ENCODE data around the gene TAC3.
"Not testable (repeated sequence)": the region's sequence is repeated elsewhere in the genome, so short reads cannot be mapped to it uniquely, and the experiment has no call there.

TAC3 gene

DNA sequence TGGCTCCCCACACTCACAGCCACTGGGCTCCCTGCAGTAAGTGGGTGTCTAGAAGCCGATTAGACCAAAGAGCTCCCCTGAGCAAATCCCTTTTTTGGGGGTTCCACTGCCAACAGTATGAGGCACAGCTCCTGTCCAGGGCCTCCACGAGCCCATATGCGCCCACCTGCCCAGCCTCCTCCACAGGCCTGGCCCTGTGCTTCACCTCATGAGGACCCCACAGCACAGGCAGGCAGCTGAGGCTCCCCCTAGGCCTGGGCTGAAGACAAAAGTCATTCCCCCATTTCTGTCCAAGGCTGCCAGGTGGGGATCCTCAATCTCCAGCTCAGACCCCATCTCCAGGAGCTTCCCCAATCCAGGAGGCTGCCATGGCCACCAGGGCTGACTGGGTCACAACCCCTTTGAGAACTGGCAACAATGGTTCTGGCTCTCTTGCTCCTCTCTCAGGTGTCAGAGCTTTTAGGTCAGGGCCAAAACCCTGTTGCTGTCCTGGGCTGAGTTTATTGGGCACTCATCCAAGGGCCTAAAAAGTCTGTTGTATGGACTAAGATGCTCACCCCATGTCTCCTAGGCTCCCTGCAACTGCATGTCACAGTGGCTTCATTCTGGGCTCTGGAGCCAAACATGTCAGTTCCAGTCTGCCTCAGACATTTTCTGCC lies 33.6 kb downstream of the TAC3 start:
- DNase-seq (ENCODE audit: low read depth): not testable (repeated sequence)

DNA sequence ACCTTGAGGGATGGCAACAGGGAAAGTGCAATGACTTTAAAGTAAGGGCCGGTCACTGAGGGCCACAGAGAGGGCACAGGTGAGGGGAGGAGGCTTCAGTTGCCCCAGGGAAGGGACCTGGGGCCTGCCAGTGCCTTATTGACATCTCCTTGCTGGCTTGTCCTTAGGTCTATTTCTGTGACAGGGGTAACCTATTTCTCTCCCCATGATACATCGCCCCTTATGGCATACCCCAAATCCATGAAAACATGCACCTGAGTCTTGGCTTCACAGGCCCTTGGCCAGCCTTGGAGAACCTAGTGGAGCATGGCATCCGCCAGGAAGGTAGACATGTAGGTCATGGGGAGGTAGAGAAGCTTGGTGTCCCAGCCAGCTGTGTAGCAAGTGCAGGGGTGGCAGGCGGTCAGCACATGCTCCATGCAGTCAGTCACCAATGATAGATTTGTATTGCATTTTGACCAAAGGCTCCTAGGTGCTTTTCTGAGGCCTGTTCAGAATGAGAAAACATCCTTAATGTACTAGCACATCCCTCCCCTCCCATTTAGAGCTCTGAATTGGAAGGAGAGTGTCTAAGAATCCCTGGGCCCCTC lies 35.3 kb downstream of the TAC3 start:
- DNase-seq (ENCODE audit: low read depth): no peak

- no peak for DNase-seq (ENCODE audit: low read depth)
Measured at GRCh38 chr12:56980268-56980667, 36.1 kb downstream of the TAC3 start.

DNA sequence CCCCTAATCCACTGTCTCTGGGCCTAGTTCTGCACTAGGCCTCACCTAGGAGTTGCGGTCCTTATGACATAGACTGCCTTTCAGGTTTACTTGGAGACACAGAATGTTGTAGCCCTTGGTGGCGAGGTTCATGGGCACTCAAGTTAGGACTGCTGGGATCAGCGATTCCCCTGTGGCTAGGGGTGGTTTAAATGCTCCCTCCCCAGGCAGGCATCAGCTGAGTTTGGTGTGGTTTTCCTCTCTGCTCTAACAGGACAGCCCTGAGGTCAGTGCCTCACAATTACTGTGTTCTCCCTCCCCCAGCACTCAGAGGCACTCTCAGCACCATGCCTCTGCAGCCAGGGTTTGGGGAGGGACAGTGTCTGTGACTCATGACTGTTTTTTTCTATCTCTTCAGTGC lies 36.7 kb downstream of the TAC3 start:
- DNase-seq (ENCODE audit: low read depth): no peak

GRCh38 chr12:56978397-56979138 lies 37.8 kb downstream of the TAC3 start:
- DNase-seq (ENCODE audit: low read depth): no peak

- not testable (repeated sequence) for DNase-seq (ENCODE audit: low read depth)
Measured at GRCh38 chr12:56977361-56977760, 39.0 kb downstream of the TAC3 start.

DNA sequence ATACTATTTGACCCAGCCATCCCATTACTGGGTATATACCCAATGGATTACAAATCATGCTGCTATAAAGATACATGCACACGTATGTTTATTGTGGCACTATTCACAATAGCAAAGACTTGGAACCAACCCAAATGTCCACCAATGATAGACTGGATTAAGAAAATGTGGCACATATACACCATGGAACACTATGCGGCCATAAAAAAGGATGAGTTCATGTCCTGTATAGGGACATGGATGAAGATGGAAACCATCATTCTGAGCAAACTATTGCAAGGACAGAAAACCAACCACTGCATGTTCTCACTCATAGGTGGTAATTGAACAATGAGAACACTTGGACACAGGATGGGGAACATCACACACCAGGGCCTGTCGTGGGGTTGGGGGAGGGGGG lies 42.1 kb downstream of the TAC3 start:
- DNase-seq (ENCODE audit: low read depth): not testable (repeated sequence)

GRCh38 chr12:56968910-56969309 lies 47.4 kb downstream of the TAC3 start:
- not testable (repeated sequence) for DNase-seq (ENCODE audit: low read depth)

- DNase-seq (ENCODE audit: low read depth): not testable (repeated sequence)
Measured at GRCh38 chr12:56965997-56966642, 50.2 kb downstream of the TAC3 start.

GRCh38 chr12:56965124-56965523 lies 51.2 kb downstream of the TAC3 start:
- DNase-seq (ENCODE audit: low read depth): not testable (repeated sequence)

GRCh38 chr12:56963557-56963956 lies 52.8 kb downstream of the TAC3 start:
- DNase-seq (ENCODE audit: low read depth): not testable (repeated sequence)

DNA sequence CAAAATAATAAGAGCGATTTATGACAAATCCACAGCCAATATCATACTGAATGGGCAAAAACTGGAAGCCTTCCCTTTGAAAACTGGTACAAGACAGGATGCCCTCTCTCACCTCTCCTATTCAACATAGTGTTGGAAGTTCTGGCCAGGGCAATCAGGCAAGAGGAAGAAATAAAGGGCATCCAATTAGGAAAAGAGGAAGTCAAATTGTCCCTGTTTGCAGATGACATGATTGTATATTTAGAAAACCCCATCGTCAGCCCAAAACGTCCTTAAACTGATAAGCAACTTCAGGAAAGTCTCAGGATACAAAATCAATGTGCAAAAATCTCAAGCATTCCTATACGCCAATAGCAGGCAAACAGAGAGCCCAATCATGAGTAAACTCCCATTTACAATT lies 54.1 kb downstream of the TAC3 start:
- DNase-seq (ENCODE audit: low read depth): not testable (repeated sequence)
